PC-9 (cell line): ENCODE results near the gene RPTOR.

Source experiments
- CTCF ChIP-seq: fragments of 200-600 bp; sonication (generic); conservative IDR thresholded peaks from 2 replicates; pipeline ENCODE4 v1.6.1; 2017; ENCODE audit warnings: mixed run types, antibody characterized with exemption, mild to moderate bottlenecking, moderate library complexity
- EZH2 ChIP-seq: fragments of 200-600 bp; sonication (generic); IDR thresholded peaks from 2 replicates; pipeline ENCODE4 v1.8.0; 2017; ENCODE audit warnings: antibody characterized with exemption, low read depth

- TF ChIP-seq CTCF (no peak), EZH2 (no peak)
Observed at GRCh38 chr17:80719449-80719848, 174.8 kb downstream of the RPTOR start.
